Measurements from ENCODE around the gene DNASE1L3. TPM values are rescaled to one million over a fixed set of nuclear protein-coding genes. Genes with fewer than 3 reads are reported as not detected.
A peak's percentile ranks its signal among the peaks of the same experiment; 100 is the strongest.

DNASE1L3 gene
- total and polyA plus RNA-seq, 2 of the 13 experiments (the other 11 are each of a cell fraction or from before 2014, with no cell fraction given): 0.86 to 1.7 TPM

GRCh38 chr3:58143417-58144055 lies 67.2 kb downstream of the DNASE1L3 start (continued):
- TF ChIP-seq PATZ1 (CRISPR knock-in tag; IDR thresholded peaks at IDR 0.05) (0 out of 2 replicates have a peak, but pooled peaks have one; percentile 14), MAFK (conservative IDR thresholded peaks at IDR 0.05 in 1 of 2, IDR thresholded peaks at IDR 0.05 in 1 of 2; ENCODE audit: low read length in 2 of 2) (peak; percentile 17 to 61; a peak in 2 of 4 replicates), UBTF (CRISPR knock-in tag; IDR thresholded peaks at IDR 0.05) (peak; percentile 41; the same call in 1 of the 2 replicates)

Other genes starting within 250 kb of the DNASE1L3 start
- 48.8 and 130 TPM in 2 replicates for gene FLNB, start 202.6 kb downstream of the DNASE1L3 start, total RNA-seq (2016; rRNA removed; fragmentation: Illumina TruSeq; extraction: Trizol)
- 106 and 126 TPM in 2 replicates for gene FLNB, start 202.6 kb downstream of the DNASE1L3 start, polyA plus RNA-seq (2011; rRNA removed)
- gene ABHD6, start 26.8 kb upstream of the DNASE1L3 start, total RNA-seq (2016; rRNA removed; fragmentation: Illumina TruSeq; extraction: Trizol): 5.7 and 9.0 TPM in 2 replicates
- 16.5 and 17.2 TPM in 2 replicates for gene ABHD6, start 26.8 kb upstream of the DNASE1L3 start, polyA plus RNA-seq (2011; rRNA removed)
- 15.4 and 21.5 TPM in 2 replicates for gene RPP14, start 95.3 kb upstream of the DNASE1L3 start, total RNA-seq (2016; rRNA removed; fragmentation: Illumina TruSeq; extraction: Trizol)
- 10.5 and 16.2 TPM in 2 replicates for gene RPP14, start 95.3 kb upstream of the DNASE1L3 start, polyA plus RNA-seq (2011; rRNA removed)
- gene HTD2, start 95.5 kb upstream of the DNASE1L3 start, total RNA-seq (2016; rRNA removed; fragmentation: Illumina TruSeq; extraction: Trizol): 13.7 and 20.1 TPM in 2 replicates
- gene HTD2, start 95.5 kb upstream of the DNASE1L3 start, polyA plus RNA-seq (2011; rRNA removed): 7.8 and 8.6 TPM in 2 replicates
- 5.8 and 6.4 TPM in 2 replicates for gene PXK, start 121.9 kb upstream of the DNASE1L3 start, total RNA-seq (2016; rRNA removed; fragmentation: Illumina TruSeq; extraction: Trizol)
- 15.2 and 18.6 TPM in 2 replicates for gene PXK, start 121.9 kb upstream of the DNASE1L3 start, polyA plus RNA-seq (2011; rRNA removed)
- gene PDHB, start 222.9 kb upstream of the DNASE1L3 start, total RNA-seq (2016; rRNA removed; fragmentation: Illumina TruSeq; extraction: Trizol): 153 and 229 TPM in 2 replicates
- gene PDHB, start 222.9 kb upstream of the DNASE1L3 start, polyA plus RNA-seq (2011; rRNA removed): 97.1 and 108 TPM in 2 replicates